Lung microvascular endothelial cell (primary cell): ENCODE measurements around the gene CPB2. TPM values are rescaled to one million over a fixed set of nuclear protein-coding genes. Genes with fewer than 3 reads are reported as not detected.

Experiments
- total RNA-seq: library from RNA; depleted of rRNA; stranded (reverse); fragments of >200 nt; gene quantifications from 2 replicates; pipeline ENCODE4 v1.2.1, GENCODE V29; 2014

The CPB2 gene
- total RNA-seq, 1 donor from 2014 or later, result not detected

Other genes with a start within 250 kb of the CPB2 start
- gene ZC3H13, start 52.3 kb downstream of the CPB2 start, total RNA-seq, result 7.8 and 10.3 TPM in 2 replicates
- under 0.01 TPM in 1 of 2 replicates, not detected in the other for gene LCP1, start 77.1 kb upstream of the CPB2 start, total RNA-seq
- gene LRRC63, start 106.9 kb upstream of the CPB2 start, total RNA-seq, result under 0.01 TPM in 2 replicates